ENCODE results near the gene SDR9C7. TPM values are rescaled to one million over a fixed set of nuclear protein-coding genes. Genes with fewer than 3 reads are reported as not detected.

SDR9C7 gene
- total and polyA plus RNA-seq, 2 of the 8 experiments (the other 6 are each of a cell fraction or from before 2014, with no cell fraction given) = 0.11 TPM; not detected in 1

GRCh38 chr12:56932867-56933266, 1.3 kb downstream of the SDR9C7 start (continued):
- TF ChIP-seq TAF7 (optimal IDR thresholded peaks at IDR 0.05; ENCODE audit: borderline replicate concordance, low read depth, low read length) = no peak

All from H1 (cell line).